ENCODE measurements around the gene KAT7.

Gene KAT7

DNA sequence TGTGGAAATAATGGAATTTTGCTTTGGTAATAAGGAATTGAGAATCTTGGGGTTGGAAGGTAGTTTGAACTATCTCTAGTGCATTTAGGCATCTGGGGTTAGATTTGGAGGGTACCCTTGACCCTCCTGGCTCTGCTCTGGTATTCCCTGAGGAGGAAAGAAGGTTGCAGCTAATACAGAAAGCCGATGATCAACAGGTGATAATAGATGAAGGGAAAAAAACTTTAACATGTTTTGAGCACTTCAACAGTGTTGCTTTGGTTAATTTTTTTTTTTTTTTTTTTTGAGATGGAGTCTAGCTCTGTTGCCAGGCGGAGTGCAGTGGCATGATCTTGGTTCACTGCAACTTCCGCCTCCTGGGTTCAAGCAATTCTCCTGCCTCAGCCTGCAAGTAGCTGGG is 4.8 kb downstream of the KAT7 start:
- TF ChIP-seq, protein P1, sequence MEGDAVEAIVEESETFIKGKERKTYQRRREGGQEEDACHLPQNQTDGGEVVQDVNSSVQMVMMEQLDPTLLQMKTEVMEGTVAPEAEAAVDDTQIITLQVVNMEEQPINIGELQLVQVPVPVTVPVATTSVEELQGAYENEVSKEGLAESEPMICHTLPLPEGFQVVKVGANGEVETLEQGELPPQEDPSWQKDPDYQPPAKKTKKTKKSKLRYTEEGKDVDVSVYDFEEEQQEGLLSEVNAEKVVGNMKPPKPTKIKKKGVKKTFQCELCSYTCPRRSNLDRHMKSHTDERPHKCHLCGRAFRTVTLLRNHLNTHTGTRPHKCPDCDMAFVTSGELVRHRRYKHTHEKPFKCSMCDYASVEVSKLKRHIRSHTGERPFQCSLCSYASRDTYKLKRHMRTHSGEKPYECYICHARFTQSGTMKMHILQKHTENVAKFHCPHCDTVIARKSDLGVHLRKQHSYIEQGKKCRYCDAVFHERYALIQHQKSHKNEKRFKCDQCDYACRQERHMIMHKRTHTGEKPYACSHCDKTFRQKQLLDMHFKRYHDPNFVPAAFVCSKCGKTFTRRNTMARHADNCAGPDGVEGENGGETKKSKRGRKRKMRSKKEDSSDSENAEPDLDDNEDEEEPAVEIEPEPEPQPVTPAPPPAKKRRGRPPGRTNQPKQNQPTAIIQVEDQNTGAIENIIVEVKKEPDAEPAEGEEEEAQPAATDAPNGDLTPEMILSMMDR (IDR thresholded peaks at IDR 0.05), result no peak

DNA sequence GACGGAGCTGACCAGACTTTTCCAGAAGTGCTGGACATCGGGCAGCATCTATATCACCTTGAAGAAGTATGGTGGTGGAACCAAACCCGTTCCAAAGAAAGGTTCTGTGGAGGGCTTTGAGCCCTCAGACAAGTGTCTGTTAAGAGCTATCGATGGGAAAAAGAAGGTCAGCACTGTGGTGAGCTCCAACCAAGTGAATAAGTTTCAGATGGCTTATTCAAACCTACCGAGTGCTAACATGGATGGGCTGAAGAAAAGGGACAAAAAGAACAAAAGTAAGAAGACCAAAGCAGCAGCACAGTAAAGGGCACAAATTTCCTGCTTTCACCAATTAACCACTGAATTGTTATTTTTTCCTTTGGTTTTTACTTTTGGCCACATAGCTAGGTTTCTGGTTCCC is 6.9 kb downstream of the KAT7 start:
- TF ChIP-seq, protein P1 (IDR thresholded peaks at IDR 0.05), result no peak

DNA sequence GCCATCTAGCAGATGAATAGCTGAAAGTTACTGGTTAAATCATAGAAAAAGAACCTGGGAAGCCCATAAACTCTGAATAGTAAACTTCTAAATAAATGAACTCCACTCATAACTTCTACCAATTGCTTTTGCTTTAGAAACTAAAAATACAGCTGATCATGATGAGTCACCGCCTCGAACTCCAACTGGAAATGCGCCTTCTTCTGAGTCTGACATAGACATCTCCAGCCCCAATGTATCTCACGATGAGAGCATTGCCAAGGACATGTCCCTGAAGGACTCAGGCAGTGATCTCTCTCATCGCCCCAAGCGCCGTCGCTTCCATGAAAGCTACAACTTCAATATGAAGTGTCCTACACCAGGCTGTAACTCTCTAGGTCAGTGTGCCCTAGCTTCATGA is 9.7 kb downstream of the KAT7 start:
- TF ChIP-seq, protein P1 (IDR thresholded peaks at IDR 0.05), result no peak

DNA sequence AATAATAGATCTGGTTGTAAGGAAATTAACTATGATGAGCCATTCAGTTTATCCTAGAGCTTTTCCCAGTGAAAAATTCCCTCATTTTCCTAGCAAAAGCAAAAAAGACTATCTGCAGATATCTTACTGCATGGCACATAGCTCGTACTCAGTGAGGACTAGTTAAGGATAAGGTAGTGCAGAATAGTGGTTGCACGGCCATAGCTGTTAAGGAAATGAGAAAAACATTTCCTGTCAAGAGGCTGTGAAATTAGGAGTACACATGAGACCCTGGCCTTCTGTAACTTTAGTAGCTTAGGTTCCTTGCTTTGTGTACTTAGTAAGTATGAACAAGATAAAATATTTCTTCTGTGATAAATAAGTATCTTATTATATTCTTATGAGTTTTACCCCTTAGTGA is 10.3 kb downstream of the KAT7 start:
- TF ChIP-seq, protein P1 (IDR thresholded peaks at IDR 0.05), result no peak

DNA sequence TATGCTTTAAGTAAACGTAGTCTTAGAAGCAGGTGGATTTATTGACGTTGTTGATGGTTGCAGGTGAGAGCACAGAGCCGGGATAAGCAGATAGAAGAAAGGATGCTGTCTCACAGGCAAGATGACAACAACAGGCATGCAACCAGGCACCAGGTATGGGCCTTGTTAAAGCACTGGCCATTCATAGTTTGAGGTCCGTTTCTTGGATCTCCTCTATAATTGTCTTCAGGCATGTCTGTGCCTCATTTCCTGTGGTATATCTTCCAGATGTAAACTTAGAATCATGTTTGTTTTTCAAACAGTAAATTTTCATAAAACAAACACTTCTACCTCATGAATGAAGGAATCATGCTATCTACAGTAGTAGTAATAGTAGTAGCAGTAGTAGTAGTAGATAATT is 20.6 kb downstream of the KAT7 start:
- TF ChIP-seq, protein P1 (IDR thresholded peaks at IDR 0.05), result no peak

DNA sequence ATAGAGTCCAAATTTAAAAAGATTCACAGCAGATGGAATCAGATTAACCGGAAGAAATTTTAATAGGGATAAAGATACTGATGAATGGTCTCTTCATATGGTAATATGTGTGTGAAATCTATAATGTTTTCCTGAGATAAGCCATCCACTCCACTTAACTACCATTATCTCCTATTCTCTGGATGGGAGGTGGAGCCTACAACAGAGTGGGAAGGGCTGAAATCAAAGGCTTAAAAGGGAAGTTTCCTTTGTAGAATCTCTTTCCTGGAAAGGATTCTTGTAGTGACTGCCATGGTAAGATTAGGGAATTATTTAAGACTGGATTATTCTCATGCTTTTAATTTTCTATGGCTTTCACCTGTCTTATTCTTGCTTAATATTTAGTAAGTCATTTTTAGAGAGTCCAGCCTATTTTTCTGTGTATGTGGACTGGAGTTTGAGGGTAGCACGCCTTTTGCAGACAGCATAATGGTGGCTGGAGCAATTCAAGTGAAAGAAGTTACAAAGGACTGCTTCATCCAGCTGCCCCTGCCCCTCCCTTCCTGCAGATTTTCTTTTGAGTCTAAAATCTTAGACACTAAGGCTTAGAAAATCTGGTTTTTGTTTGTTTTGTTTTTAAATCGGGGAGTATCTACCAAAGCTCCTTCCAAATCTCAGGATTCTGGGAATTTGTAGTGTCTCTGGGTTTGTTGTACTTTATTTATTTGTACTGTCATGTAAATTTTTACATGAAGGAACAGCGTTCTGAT is 26.5 kb downstream of the KAT7 start:
- TF ChIP-seq, protein P1 (IDR thresholded peaks at IDR 0.05), result no peak

DNA sequence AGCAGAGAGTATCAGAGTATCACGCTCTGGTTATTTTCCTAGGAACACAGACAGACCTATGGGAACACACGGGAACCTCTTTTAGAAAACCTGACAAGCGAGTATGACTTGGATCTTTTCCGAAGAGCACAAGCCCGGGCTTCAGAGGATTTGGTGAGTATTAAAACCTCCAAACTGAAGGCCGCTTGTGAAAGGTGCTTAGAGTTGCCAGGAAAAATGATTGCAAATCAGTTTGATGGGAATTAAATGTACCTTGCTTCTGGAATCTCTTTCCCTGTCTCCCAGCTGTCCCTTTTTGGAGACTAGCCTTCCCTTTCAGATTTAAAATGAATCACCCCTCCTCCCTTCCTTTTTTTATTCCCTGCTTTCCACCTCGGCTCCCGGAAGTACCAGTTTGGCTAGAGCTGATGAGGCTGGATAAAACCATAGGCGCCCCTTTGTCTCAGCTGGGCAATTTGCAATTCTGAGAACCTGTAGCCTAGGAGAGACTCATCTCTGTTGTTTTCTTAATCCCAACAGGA is 27.3 kb downstream of the KAT7 start:
- TF ChIP-seq, protein P1 (IDR thresholded peaks at IDR 0.05), result no peak

Measured in LNCAP (cell line).